D721Med (cell line): ENCODE data around the gene LMX1A.

ENCODE experiments used
- DNase-seq: peaks from one replicate; pipeline ENCODE4 v3.0.0; 2011; ENCODE audit warnings: low spot score; ENCODE audit not compliant: insufficient read length
- FAIRE-seq: peaks from 2 replicates; lab custom pipeline; 2011; peaks lifted over from hg19 to GRCh38; lab: Jason Lieb, UNC
- CTCF ChIP-seq: IDR thresholded peaks from 2 replicates; pipeline ENCODE4 v1.5.1; 2012; ENCODE audit warnings: mild to moderate bottlenecking, control low read depth; ENCODE audit not compliant: insufficient read depth; ENCODE audit errors: missing control alignments

Gene LMX1A

GRCh38 chr1:165367375-165367993, 11.0 kb upstream of the LMX1A start:
- peak; percentile 72 for DNase-seq
- peak; percentile 98 for TF ChIP-seq CTCF
- peak; percentile 80 for FAIRE-seq

- no peak for DNase-seq
- TF ChIP-seq CTCF: no peak
- FAIRE-seq: no peak
Measured at GRCh38 chr1:165365341-165365740, 8.8 kb upstream of the LMX1A start.

- FAIRE-seq (no peak), DNase-seq (no peak)
- no peak for TF ChIP-seq CTCF
Measured at GRCh38 chr1:165364568-165365133, 8.1 kb upstream of the LMX1A start.

GRCh38 chr1:165356876-165357275, 361 bp upstream of the LMX1A start:
- DNase-seq (no peak), FAIRE-seq (no peak)
- TF ChIP-seq CTCF: no peak

GRCh38 chr1:165355139-165355976, 1.2 kb downstream of the LMX1A start:
- FAIRE-seq (no peak), DNase-seq (no peak)
- TF ChIP-seq CTCF: no peak

- TF ChIP-seq CTCF: no peak
- FAIRE-seq (no peak), DNase-seq (no peak)
Measured at GRCh38 chr1:165354739-165355138, 1.8 kb downstream of the LMX1A start.
